ENCODE measurements around the gene MAP7.

MAP7 gene

DNA sequence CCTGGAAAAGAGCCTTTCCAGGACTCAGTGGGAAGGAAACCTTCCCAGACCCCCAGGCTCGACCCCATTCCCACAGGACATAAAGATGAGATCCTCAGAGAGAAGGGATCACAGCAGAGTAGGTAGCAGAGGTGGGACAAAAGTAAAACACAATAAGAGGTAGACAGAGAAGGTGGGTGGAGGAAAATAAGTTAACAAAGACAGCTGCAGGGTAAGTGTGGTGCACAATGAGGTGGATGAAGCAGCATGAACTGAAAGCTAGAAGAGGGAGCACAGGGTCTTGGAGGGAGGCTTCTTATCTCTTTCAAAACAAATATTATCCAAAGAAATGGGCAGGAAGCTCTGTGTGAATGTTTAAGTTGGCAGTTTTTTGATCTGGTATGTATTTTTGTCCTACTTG is 14.0 kb upstream of the MAP7 start:
- DNase-seq (ENCODE audit: low spot score): no peak
- TF ChIP-seq, protein P1, sequence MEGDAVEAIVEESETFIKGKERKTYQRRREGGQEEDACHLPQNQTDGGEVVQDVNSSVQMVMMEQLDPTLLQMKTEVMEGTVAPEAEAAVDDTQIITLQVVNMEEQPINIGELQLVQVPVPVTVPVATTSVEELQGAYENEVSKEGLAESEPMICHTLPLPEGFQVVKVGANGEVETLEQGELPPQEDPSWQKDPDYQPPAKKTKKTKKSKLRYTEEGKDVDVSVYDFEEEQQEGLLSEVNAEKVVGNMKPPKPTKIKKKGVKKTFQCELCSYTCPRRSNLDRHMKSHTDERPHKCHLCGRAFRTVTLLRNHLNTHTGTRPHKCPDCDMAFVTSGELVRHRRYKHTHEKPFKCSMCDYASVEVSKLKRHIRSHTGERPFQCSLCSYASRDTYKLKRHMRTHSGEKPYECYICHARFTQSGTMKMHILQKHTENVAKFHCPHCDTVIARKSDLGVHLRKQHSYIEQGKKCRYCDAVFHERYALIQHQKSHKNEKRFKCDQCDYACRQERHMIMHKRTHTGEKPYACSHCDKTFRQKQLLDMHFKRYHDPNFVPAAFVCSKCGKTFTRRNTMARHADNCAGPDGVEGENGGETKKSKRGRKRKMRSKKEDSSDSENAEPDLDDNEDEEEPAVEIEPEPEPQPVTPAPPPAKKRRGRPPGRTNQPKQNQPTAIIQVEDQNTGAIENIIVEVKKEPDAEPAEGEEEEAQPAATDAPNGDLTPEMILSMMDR (IDR thresholded peaks at IDR 0.05): no peak
- Histone ChIP-seq H3K27ac (peak overlapping the region in 1 of 2 donors; percentile 18), H3K4me3 (no peak overlapping the region)

GRCh38 chr6:136563386-136564152 is 13.3 kb upstream of the MAP7 start:
- TF ChIP-seq, protein P1 (IDR thresholded peaks at IDR 0.05): no peak
- H3K27ac ChIP-seq: peak overlapping the region in 1 of 2 donors; percentile 31
- no peak overlapping the region for H3K4me3 ChIP-seq
- DNase-seq (ENCODE audit: low spot score): no peak

DNA sequence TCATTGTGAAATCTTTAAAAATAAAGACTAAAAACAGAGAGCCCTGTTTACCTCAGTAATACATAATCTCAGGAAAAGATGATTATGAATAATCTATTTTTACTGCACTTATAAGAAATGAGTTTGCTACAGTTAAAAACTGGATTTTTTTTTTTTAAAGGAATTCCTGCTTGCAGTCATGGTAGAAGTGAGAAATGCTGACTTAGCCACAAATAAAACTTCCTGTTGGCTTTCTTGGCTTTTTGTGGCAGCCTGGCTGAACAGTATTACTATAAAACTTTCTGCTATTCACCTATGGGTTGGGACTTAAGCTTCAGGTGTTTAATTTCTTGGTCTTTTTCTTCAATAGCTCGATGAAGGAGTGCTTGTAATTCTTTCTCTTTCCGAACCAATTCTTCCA is 12.0 kb upstream of the MAP7 start:
- no peak overlapping the region for H3K4me3 ChIP-seq
- TF ChIP-seq, protein P1 (IDR thresholded peaks at IDR 0.05): no peak
- DNase-seq (ENCODE audit: low spot score): no peak
- no peak overlapping the region for H3K27ac ChIP-seq

DNA sequence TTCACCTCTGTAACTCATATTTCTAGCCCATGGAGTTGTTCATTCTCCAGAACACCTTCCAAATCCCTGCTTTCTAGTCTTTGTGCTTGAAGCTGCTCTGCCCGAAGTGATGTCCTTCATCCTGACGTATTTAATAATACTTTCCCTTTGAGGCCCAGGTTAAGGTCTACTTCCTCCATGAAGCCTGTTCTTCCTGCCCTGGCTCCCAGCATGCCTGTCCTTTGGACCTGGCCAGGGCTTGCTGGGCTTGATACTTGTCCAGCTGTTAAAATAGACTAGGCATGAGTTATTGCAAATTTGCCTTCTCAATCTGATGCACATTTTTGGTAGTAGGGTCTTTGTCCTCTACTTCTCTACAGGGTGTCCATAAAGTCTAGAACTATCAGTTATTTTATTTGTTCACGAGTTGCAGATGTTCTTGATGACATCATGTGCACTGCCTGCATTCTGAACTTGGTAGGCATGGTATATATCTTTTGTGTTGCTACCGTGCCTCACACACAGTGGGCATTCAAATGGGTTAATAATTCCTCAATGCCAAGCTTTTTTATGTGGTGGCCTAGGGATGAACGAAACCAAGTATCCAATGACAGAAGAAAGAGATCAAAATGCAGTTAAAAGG is 3.1 kb upstream of the MAP7 start:
- TF ChIP-seq, protein P1 (IDR thresholded peaks at IDR 0.05): no peak
- no peak for DNase-seq (ENCODE audit: low spot score)
- H3K4me3 ChIP-seq: no peak overlapping the region
- H3K27ac ChIP-seq: no peak overlapping the region

DNA sequence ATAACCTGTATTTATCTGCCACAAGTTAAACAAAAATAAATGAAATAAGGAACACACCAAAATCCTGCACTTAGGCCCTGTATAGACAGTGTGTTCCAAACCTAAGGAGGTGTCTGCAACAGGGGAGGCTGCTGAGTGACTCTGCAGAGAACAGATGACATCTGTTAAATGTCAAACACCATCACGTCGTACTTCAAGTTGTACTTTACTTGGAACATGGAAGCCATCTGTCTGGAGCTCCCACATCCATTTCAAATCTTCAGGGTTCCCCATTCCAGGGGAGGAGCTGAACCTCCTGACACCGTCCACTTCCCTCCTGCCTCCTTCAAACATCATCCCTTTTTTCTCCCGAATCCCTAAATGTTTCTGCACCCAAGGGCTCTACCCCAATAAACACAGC is 1.8 kb upstream of the MAP7 start:
- no peak for DNase-seq (ENCODE audit: low spot score)
- H3K4me3 ChIP-seq: no peak overlapping the region
- H3K27ac ChIP-seq: no peak overlapping the region
- TF ChIP-seq, protein P1 (IDR thresholded peaks at IDR 0.05): no peak

DNA sequence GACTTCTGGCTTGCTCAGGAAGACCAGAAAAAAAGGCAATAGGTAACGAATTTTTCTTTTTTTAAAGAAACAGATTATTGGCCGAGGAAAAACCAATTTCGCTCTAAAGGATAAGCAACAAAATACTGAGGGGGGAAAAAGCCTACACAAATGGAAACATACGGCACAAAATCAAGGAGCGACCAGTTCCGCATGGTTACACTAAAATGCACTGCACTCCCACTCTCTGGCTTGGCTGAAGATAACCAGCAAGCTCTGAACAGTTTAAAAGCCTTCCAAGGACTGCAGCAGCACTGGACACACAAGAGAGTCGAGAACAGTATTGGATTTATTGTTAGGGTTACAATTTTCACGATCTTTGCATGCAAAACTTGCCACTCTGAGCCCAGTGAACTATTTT is 881 bp upstream of the MAP7 start:
- H3K4me3 ChIP-seq: no peak overlapping the region
- TF ChIP-seq, protein P1 (IDR thresholded peaks at IDR 0.05): no peak
- no peak overlapping the region for H3K27ac ChIP-seq
- DNase-seq (ENCODE audit: low spot score): no peak

GRCh38 chr6:136550045-136550329 is 235 bp downstream of the MAP7 start:
- H3K27ac ChIP-seq: no peak overlapping the region
- TF ChIP-seq, protein P1 (IDR thresholded peaks at IDR 0.05): no peak
- no peak for DNase-seq (ENCODE audit: low spot score)
- H3K4me3 ChIP-seq: peak overlapping the region; percentile 76

Data from coronary artery (tissue), 2 donors.